ENCODE results near the gene PRR13. TPM values are rescaled to one million over a fixed set of nuclear protein-coding genes. Genes with fewer than 3 reads are reported as not detected.

PRR13 gene
- total RNA-seq, 1 experiment from 2014 or later: 216 TPM

- H2AFZ ChIP-seq (ENCODE audit: low read depth, low read length, poor library complexity, severe bottlenecking): no peak overlapping the region
- peaks cover 100% of the 10 kb centered on the region for H3K79me2 ChIP-seq (ENCODE audit: insufficient read depth, low read length)
- TF ChIP-seq POLR2A (IDR thresholded peaks at IDR 0.05; ENCODE audit: borderline replicate concordance, extremely low read depth, insufficient read depth, insufficient read length) (no peak), CTCF (IDR thresholded peaks at IDR 0.05 in 2 of 3, conservative IDR thresholded peaks at IDR 0.05 in 1 of 3; ENCODE audit: borderline replicate concordance in 1 of 3, insufficient read depth in 1 of 3, low read depth in 2 of 3, low read length in 2 of 3) (no peak), RAD21 (IDR thresholded peaks at IDR 0.05; ENCODE audit: low read depth) (no peak), ZFX (IDR thresholded peaks at IDR 0.05) (no peak), SIN3A (IDR thresholded peaks at IDR 0.05; ENCODE audit: low read depth) (no peak), POLR2AphosphoS5 (IDR thresholded peaks at IDR 0.05; ENCODE audit: low read depth, low read length) (no peak), YY1 (IDR thresholded peaks at IDR 0.05; ENCODE audit: extremely low read depth, insufficient replicate concordance, low read depth, low read length) (no peak), CBX3 (IDR thresholded peaks at IDR 0.05; ENCODE audit: low read depth) (no peak), EZH2 (IDR thresholded peaks at IDR 0.05) (no peak), ELF1 (IDR thresholded peaks at IDR 0.05; ENCODE audit: borderline replicate concordance, low read depth) (no peak), EZH2phosphoT487 (IDR thresholded peaks at IDR 0.05; ENCODE audit: borderline replicate concordance) (no peak), JUND (IDR thresholded peaks at IDR 0.05) (no peak), ZNF274 (IDR thresholded peaks at IDR 0.05; ENCODE audit: low read depth, low read length) (no peak), CEBPB (IDR thresholded peaks at IDR 0.05; ENCODE audit: low read depth) (no peak), MAX (IDR thresholded peaks at IDR 0.05) (no peak), ATF3 (IDR thresholded peaks at IDR 0.05) (no peak), SRF (IDR thresholded peaks at IDR 0.05; ENCODE audit: low read depth) (no peak)
- RAD21 ChIA-PET (ENCODE audit: low non-redundant PET in 1 of 2, low total read pairs in 2 of 2, uncharacterized antibody in 2 of 2, unreplicated experiment in 2 of 2): no interaction called here
- H3K4me1 ChIP-seq (ENCODE audit: control insufficient read depth in 1 of 2, insufficient read depth in 2 of 2, low read length in 2 of 2): no peaks in the 10 kb centered on the region
- POLR2A ChIA-PET: interaction anchor here (1.3 to 1.6 kb wide), 2 partner anchors 10 to 13 kb away, joined by 4 read pairs; no protein-coding TSS in a partner anchor
- no peak overlapping the region for H3K4me3 ChIP-seq (replicated peaks in 1 of 2; ENCODE audit: low read depth in 1 of 2, low read length in 2 of 2)
- peaks cover 63% of the 10 kb centered on the region; the same call in 1 of the 2 replicates for H4K20me1 ChIP-seq (ENCODE audit: insufficient read depth)
- no peaks in the 10 kb centered on the region for H3K9me2 ChIP-seq (ENCODE audit: insufficient read depth)
- no peak for DNase-seq (ENCODE audit: low read depth, low spot score)
- H3K27ac ChIP-seq (ENCODE audit: low read depth, low read length): no peak overlapping the region
- intact Hi-C loops (cut with micrococcal nuclease): no loop called here
- BruUV-seq (replicated peaks): no TSS peak
- H3K27me3 ChIP-seq (ENCODE audit: insufficient read depth, low read length): no peaks in the 10 kb centered on the region
- CTCF ChIA-PET: interaction anchor here (0.7 kb wide), 1 partner anchor 143 kb away, joined by 3 read pairs; the partner anchor contains the start of gene AAAS
- no peak overlapping the region for H3K4me2 ChIP-seq (ENCODE audit: low read length)
- ATAC-seq: no peak
- H3K9me3 ChIP-seq (ENCODE audit: control insufficient read depth in 1 of 2, insufficient read depth in 1 of 2, low read depth in 1 of 2, low read length in 2 of 2): no peaks in the 10 kb centered on the region
- H3K36me3 ChIP-seq (ENCODE audit: control insufficient read depth in 1 of 2, insufficient read depth in 2 of 2, low read length in 2 of 2): peaks cover 97 to 100% of the 10 kb centered on the region in 2 experiments
- no peak overlapping the region for H3K9ac ChIP-seq (ENCODE audit: low read length)
Measured at GRCh38 chr12:53463802-53464560, 22.4 kb downstream of the PRR13 start.

Measured in HCT116 (cell line).